Ascending aorta (tissue), 2 donors: ENCODE measurements around the gene FSHR. TPM values are rescaled to one million over a fixed set of nuclear protein-coding genes. Genes with fewer than 3 reads are reported as not detected.

Experiments used
- DNase-seq, 2 donors: peaks; one replicate each; pipeline ENCODE4 v3.0.0-alpha.2; 2019; ENCODE audit warnings: low spot score in 2 of 2
- H3K27ac ChIP-seq, 2 donors: fragments of 200-600 bp; sonication (generic); one replicate each; pipeline ENCODE4 v1.5.1; 2016 to 2017; ENCODE audit warnings: mild to moderate bottlenecking in 1 of 2
- H3K27me3 ChIP-seq: fragments of 200-600 bp; sonication (generic); one replicate; pipeline ENCODE4 v1.5.1; 2017
- H3K36me3 ChIP-seq, 2 donors: fragments of 200-600 bp; sonication (generic); one replicate each; pipeline ENCODE4 v1.5.1; 2016
- H3K4me1 ChIP-seq, 2 donors: fragments of 200-600 bp; sonication (generic); one replicate each; pipeline ENCODE4 v1.5.1; 2016 to 2017; ENCODE audit warnings: mild to moderate bottlenecking in 1 of 2
- H3K4me3 ChIP-seq, 2 donors: fragments of 200-600 bp; sonication (generic); one replicate each; pipeline ENCODE4 v1.5.1; 2016 to 2017; ENCODE audit warnings: mild to moderate bottlenecking in 1 of 2
- H3K9me3 ChIP-seq, 2 donors: fragments of 200-600 bp; sonication (generic); one replicate each; pipeline ENCODE4 v1.5.1; 2016
- CTCF ChIP-seq, 3 experiments: fragments of 200-600 bp in 2 of 3; fragments of 450-650 bp in 1 of 3; sonication (generic) in 2 of 3; IDR thresholded peaks; one replicate each; pipeline ENCODE4 v1.5.1; 2016 to 2019; ENCODE audit warnings: antibody characterized with exemption in 3 of 3, mild to moderate bottlenecking in 1 of 3, moderate library complexity in 1 of 3
- intact Hi-C: fragments of 100-400 bp; cut with DNase I; formaldehyde crosslinking; loops from one replicate; pipeline ENCODE4 v1.15.1; 2023
- total RNA-seq: library from RNA; depleted of rRNA; stranded (reverse); fragments of >200 nt; gene quantifications from one replicate; pipeline ENCODE4 v1.1.0, GENCODE V29; 2016

FSHR gene
- total RNA-seq, 1 donor from 2014 or later, result not detected

GRCh38 chr2:48984922-48985321 is 169.4 kb downstream of the FSHR start:
- Histone ChIP-seq H3K36me3 (no peaks in the 10 kb centered on the region), H3K27me3 (no peaks in the 10 kb centered on the region), H3K4me3 (no peak overlapping the region), H3K27ac (no peak overlapping the region), H3K9me3 (no peaks in the 10 kb centered on the region), H3K4me1 (no peaks in the 10 kb centered on the region)
- DNase-seq, result no peak
- intact Hi-C loops, result no loop called here
- TF ChIP-seq CTCF (IDR thresholded peaks at IDR 0.05), result no peak

GRCh38 chr2:48983551-48983950 is 170.8 kb downstream of the FSHR start:
- H3K36me3 ChIP-seq, result no peaks in the 10 kb centered on the region
- intact Hi-C loops, result no loop called here
- DNase-seq, result no peak

GRCh38 chr2:48982887-48983435 is 171.4 kb downstream of the FSHR start:
- DNase-seq, result no peak
- Histone ChIP-seq H3K27ac (no peak overlapping the region), H3K4me3 (no peak overlapping the region), H3K27me3 (no peaks in the 10 kb centered on the region), H3K4me1 (no peaks in the 10 kb centered on the region), H3K36me3 (no peaks in the 10 kb centered on the region), H3K9me3 (no peaks in the 10 kb centered on the region)
- intact Hi-C loops, result no loop called here
- TF ChIP-seq CTCF (IDR thresholded peaks at IDR 0.05), result no peak

More at GRCh38 chr2:48983551-48983950, 170.8 kb downstream of the FSHR start:
- Histone ChIP-seq H3K27ac (no peak overlapping the region), H3K4me3 (no peak overlapping the region), H3K27me3 (no peaks in the 10 kb centered on the region), H3K4me1 (no peaks in the 10 kb centered on the region), H3K9me3 (no peaks in the 10 kb centered on the region)
- no peak for TF ChIP-seq CTCF (IDR thresholded peaks at IDR 0.05)

GRCh38 chr2:48980846-48981245 is 173.5 kb downstream of the FSHR start:
- no peaks in the 10 kb centered on the region for H3K27me3 ChIP-seq
- DNase-seq, result no peak
- H3K4me3 ChIP-seq, result no peak overlapping the region
- no peak overlapping the region for H3K27ac ChIP-seq
- H3K4me1 ChIP-seq, result no peaks in the 10 kb centered on the region
- intact Hi-C loops, result no loop called here
- TF ChIP-seq CTCF (IDR thresholded peaks at IDR 0.05), result no peak
- no peaks in the 10 kb centered on the region for H3K36me3 ChIP-seq
- H3K9me3 ChIP-seq, result no peaks in the 10 kb centered on the region

GRCh38 chr2:48979691-48980090 is 174.6 kb downstream of the FSHR start:
- intact Hi-C loops, result no loop called here
- no peak overlapping the region for H3K4me3 ChIP-seq
- H3K4me1 ChIP-seq, result no peaks in the 10 kb centered on the region
- H3K27ac ChIP-seq, result no peak overlapping the region
- DNase-seq, result no peak
- H3K9me3 ChIP-seq, result no peaks in the 10 kb centered on the region
- H3K27me3 ChIP-seq, result no peaks in the 10 kb centered on the region
- H3K36me3 ChIP-seq, result no peaks in the 10 kb centered on the region
- TF ChIP-seq CTCF (IDR thresholded peaks at IDR 0.05), result no peak

GRCh38 chr2:48978131-48978530 is 176.2 kb downstream of the FSHR start:
- no peaks in the 10 kb centered on the region for H3K9me3 ChIP-seq
- no peak overlapping the region for H3K27ac ChIP-seq
- intact Hi-C loops, result no loop called here
- no peaks in the 10 kb centered on the region for H3K4me1 ChIP-seq
- H3K4me3 ChIP-seq, result no peak overlapping the region
- DNase-seq, result no peak
- H3K27me3 ChIP-seq, result no peaks in the 10 kb centered on the region
- TF ChIP-seq CTCF (IDR thresholded peaks at IDR 0.05), result no peak
- no peaks in the 10 kb centered on the region for H3K36me3 ChIP-seq
